GM13976 (cell line): Measurements from ENCODE around the gene PAX7.

Experiments used
- DNase-seq: peaks from one replicate; pipeline ENCODE4 v3.0.0; 2012; ENCODE audit warnings: low spot score
- CTCF ChIP-seq: IDR thresholded peaks from 2 replicates; pipeline ENCODE4 v1.5.1; 2012; ENCODE audit warnings: borderline replicate concordance, mild to moderate bottlenecking; ENCODE audit not compliant: insufficient read depth; ENCODE audit errors: extremely low read depth, missing control alignments, control extremely low read depth
- in situ Hi-C: fragments of 300-500 bp; cut with MboI; formaldehyde crosslinking; loops from one replicate; pipeline ENCODE4 v1.12.0; 2022; ENCODE audit warnings: low sequenced_read_pairs, mixed read lengths, inconsistent platforms; ENCODE audit not compliant: unreplicated experiment

The PAX7 gene

DNA sequence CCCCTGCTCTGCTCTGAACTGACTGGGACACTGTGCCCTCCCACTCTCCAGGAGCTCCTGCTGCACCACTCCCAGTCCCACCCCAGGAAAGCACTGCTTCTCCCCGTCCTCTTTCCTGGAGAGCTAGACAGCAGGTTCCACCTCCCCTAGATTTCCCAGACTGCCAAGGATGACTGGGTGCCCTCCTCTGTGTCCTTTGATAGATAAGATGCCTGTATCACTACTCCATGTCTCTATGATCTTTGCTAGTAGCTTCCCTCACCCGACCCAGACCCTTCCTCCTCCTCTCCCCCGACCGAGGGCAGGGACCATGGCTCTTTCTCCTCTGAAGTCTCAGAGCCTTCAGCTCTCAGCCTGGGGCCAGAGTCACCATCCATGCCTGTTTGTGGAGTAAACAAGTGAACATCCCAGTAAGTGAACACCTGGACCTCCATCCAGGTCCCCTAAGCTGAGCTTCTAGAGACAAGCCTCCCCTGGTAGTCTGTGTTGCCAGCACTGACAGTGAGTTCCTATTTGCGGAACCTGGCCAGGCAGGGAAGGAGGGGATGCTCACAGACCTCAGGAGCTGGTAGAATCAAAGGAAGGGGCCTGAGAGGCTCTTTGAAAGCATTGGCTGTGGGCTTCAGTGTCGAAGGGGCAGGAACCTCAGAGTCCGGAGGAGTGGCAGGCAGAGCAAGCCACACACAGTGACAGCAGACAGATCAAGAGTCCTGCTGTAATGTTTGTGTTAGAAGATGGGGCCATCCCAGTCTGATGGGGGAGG lies 104.0 kb downstream of the PAX7 start:
- DNase-seq, result no peak
- no peak for TF ChIP-seq CTCF
- in situ Hi-C loops, result no loop called here

GRCh38 chr1:18735224-18735997 lies 104.8 kb downstream of the PAX7 start:
- in situ Hi-C loops, result no loop called here
- TF ChIP-seq CTCF, result no peak
- DNase-seq, result no peak

GRCh38 chr1:18736958-18737357 lies 106.3 kb downstream of the PAX7 start:
- no peak for TF ChIP-seq CTCF
- DNase-seq, result no peak
- in situ Hi-C loops, result no loop called here

- in situ Hi-C loops, result no loop called here
- no peak for DNase-seq
- no peak for TF ChIP-seq CTCF
Measured at GRCh38 chr1:18738126-18738525, 107.5 kb downstream of the PAX7 start.

- no peak for DNase-seq
- no peak for TF ChIP-seq CTCF
- in situ Hi-C loops, result no loop called here
Measured at GRCh38 chr1:18738617-18739016, 108.0 kb downstream of the PAX7 start.

- in situ Hi-C loops, result no loop called here
- TF ChIP-seq CTCF, result no peak
- no peak for DNase-seq
Measured at GRCh38 chr1:18739408-18739807, 108.8 kb downstream of the PAX7 start.
